Measurements from ENCODE around the gene UBL7.

Gene UBL7

DNA sequence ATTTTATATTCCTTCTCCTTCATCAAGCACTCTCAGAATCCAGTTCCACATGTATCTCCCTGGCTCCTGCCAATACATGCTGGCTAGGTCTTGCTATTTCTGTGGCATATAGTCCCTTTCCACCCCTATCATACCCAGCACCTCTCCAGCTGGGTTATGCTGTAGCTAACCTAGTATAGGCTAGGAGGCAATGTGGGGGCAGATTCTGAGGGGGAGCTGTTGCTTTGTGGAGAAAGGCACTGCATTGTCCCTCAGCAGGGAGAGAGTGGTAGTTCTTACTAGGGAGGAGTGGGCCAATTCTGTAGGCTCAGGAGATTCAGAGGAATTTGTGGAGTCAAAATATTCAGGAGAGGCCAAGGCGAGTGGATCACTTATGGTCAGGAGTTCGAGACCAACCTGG, 39.4 kb upstream of the UBL7 start:
- H3K4me3 ChIP-seq (replicated peaks in 1 of 2; ENCODE audit: low read depth in 2 of 2, low read length in 2 of 2) = no peak overlapping the region
- TF ChIP-seq, protein P1, sequence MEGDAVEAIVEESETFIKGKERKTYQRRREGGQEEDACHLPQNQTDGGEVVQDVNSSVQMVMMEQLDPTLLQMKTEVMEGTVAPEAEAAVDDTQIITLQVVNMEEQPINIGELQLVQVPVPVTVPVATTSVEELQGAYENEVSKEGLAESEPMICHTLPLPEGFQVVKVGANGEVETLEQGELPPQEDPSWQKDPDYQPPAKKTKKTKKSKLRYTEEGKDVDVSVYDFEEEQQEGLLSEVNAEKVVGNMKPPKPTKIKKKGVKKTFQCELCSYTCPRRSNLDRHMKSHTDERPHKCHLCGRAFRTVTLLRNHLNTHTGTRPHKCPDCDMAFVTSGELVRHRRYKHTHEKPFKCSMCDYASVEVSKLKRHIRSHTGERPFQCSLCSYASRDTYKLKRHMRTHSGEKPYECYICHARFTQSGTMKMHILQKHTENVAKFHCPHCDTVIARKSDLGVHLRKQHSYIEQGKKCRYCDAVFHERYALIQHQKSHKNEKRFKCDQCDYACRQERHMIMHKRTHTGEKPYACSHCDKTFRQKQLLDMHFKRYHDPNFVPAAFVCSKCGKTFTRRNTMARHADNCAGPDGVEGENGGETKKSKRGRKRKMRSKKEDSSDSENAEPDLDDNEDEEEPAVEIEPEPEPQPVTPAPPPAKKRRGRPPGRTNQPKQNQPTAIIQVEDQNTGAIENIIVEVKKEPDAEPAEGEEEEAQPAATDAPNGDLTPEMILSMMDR (IDR thresholded peaks at IDR 0.05; ENCODE audit: low read depth, low read length) = no peak
- DNase-seq (ENCODE audit: low read depth in 2 of 2) = no peak

DNA sequence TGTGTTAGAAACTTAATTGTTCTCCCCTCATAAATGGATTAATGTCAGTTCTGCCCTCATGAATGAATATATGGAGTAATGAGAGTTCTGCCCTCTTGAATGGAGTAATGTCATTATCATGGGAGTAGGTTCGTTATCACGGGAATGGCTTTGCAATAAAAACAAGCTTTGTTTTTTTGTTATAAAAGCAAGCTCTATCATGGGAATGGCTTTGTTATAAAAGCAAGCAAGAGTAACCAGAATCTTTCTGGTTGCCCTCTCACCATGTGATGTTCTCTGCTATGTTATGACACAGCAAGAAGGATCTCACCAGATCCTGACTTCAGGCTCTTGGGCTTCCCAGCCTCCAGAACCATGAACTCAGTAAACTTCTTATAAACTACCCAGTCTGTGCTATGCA, 38.4 kb upstream of the UBL7 start:
- no peak overlapping the region for H3K4me3 ChIP-seq (replicated peaks in 1 of 2; ENCODE audit: low read depth in 2 of 2, low read length in 2 of 2)
- TF ChIP-seq, protein P1 (IDR thresholded peaks at IDR 0.05; ENCODE audit: low read depth, low read length) = no peak
- DNase-seq (ENCODE audit: low read depth in 2 of 2) = no peak

- TF ChIP-seq, protein P1 (IDR thresholded peaks at IDR 0.05; ENCODE audit: low read depth, low read length) = no peak
- DNase-seq (ENCODE audit: low read depth in 2 of 2) = peak in 1 of 2 donors; percentile 46
- H3K4me3 ChIP-seq (replicated peaks in 1 of 2; ENCODE audit: low read depth in 2 of 2, low read length in 2 of 2) = no peak overlapping the region
These were observed 36.6 kb upstream of the UBL7 start for GRCh38 chr15:74497584-74497983.

GRCh38 chr15:74496648-74497047, 35.7 kb upstream of the UBL7 start:
- no peak for DNase-seq (ENCODE audit: low read depth in 2 of 2)
- TF ChIP-seq, protein P1 (IDR thresholded peaks at IDR 0.05; ENCODE audit: low read depth, low read length) = no peak
- no peak overlapping the region for H3K4me3 ChIP-seq (replicated peaks in 1 of 2; ENCODE audit: low read depth in 2 of 2, low read length in 2 of 2)

DNA sequence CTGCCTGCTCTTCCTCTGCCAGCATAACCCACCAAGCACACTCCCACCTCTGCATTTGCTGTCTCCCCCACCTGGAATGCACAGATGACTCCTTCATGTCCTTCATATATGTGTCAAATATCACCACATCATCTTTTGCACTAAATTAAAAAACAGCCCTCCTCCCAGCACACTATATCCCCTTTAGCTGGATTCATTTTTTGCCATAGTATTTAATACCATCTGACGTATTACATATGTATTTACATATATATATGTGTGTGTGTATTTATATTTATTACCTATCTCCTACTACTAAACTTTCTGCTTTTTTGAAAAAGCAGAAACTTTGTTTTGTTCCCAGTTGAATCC, 29.4 kb upstream of the UBL7 start:
- no peak for DNase-seq (ENCODE audit: low read depth in 2 of 2)
- TF ChIP-seq, protein P1 (IDR thresholded peaks at IDR 0.05; ENCODE audit: low read depth, low read length) = no peak
- no peak overlapping the region for H3K4me3 ChIP-seq (replicated peaks in 1 of 2; ENCODE audit: low read depth in 2 of 2, low read length in 2 of 2)

GRCh38 chr15:74489518-74490338, 28.8 kb upstream of the UBL7 start:
- no peak overlapping the region for H3K4me3 ChIP-seq (replicated peaks in 1 of 2; ENCODE audit: low read depth in 2 of 2, low read length in 2 of 2)
- peak; percentile 47 to 52 for DNase-seq (ENCODE audit: low read depth in 2 of 2)
- TF ChIP-seq, protein P1 (IDR thresholded peaks at IDR 0.05; ENCODE audit: low read depth, low read length) = peak; percentile 62

- DNase-seq (ENCODE audit: low read depth in 2 of 2) = no peak
- H3K4me3 ChIP-seq (replicated peaks in 1 of 2; ENCODE audit: low read depth in 2 of 2, low read length in 2 of 2) = no peak overlapping the region
- TF ChIP-seq, protein P1 (IDR thresholded peaks at IDR 0.05; ENCODE audit: low read depth, low read length) = no peak
These were observed 27.8 kb upstream of the UBL7 start for GRCh38 chr15:74488776-74489175.
